Mucosa of descending colon (tissue), 3 donors: ENCODE results near the gene KIDINS220. TPM values are rescaled to one million over a fixed set of nuclear protein-coding genes. Genes with fewer than 3 reads are reported as not detected.

Experiments used
- ATAC-seq: fragments of 200-7000 bp; cut with Tn5 transposase; one replicate; pipeline ENCODE4 v1.9.1; 2020; ENCODE audit warnings: mild to moderate bottlenecking, moderate library complexity
- DNase-seq, 3 donors: peaks; one replicate each; pipeline ENCODE4 v3.0.0-alpha.2; 2020
- H3K36me3 ChIP-seq: fragments of 200-600 bp; one replicate; pipeline ENCODE4 v1.8.0; 2021; ENCODE audit warnings: low read depth, mild to moderate bottlenecking
- H3K4me1 ChIP-seq: fragments of 200-600 bp; one replicate; pipeline ENCODE4 v1.8.0; 2021; ENCODE audit warnings: low read depth, mild to moderate bottlenecking
- H3K4me3 ChIP-seq: fragments of 200-600 bp; one replicate; pipeline ENCODE4 v1.8.0; 2021; ENCODE audit warnings: mild to moderate bottlenecking
- H3K9me3 ChIP-seq: fragments of 200-600 bp; one replicate; pipeline ENCODE4 v1.8.0; 2021; ENCODE audit warnings: mild to moderate bottlenecking
- intact Hi-C, 2 donors: fragments of 100-400 bp; cut with DNase I in 1 of 2; cut with micrococcal nuclease in 1 of 2; formaldehyde crosslinking; loops; one replicate each; pipeline versions ENCODE4 v1.11.0 to v1.11.1; 2022; cut with DNase I, micrococcal nuclease
- total RNA-seq, 3 donors: library from RNA; stranded (reverse); fragmentation: NEBNext Ultra II Directional in 2 of 3; extraction: Animal tissue kit (Norgen Biotek cat#: 25700) in 2 of 3; gene quantifications; one replicate each; pipeline versions ENCODE4 v1.2.1 to v1.2.4, GENCODE V29; 2021 to 2023
- TF ChIP-seq, protein P1 (sequence below): fragments of 200-600 bp; IDR thresholded peaks from one replicate; pipeline ENCODE4 v1.8.0; 2022; ENCODE audit warnings: antibody characterized with exemption, mild to moderate bottlenecking
- donor health status: DM: no; HTN: no; CAD: no; lungs with moderate emphysema.
- donor health status: DM: no; HTN: no; CAD: no.
- donor health status: DM: no; HTN: yes; CAD: no.

KIDINS220 gene
- total RNA-seq, 3 donors from 2014 or later = 54.8 to 69.6 (median 55.9) TPM

DNA sequence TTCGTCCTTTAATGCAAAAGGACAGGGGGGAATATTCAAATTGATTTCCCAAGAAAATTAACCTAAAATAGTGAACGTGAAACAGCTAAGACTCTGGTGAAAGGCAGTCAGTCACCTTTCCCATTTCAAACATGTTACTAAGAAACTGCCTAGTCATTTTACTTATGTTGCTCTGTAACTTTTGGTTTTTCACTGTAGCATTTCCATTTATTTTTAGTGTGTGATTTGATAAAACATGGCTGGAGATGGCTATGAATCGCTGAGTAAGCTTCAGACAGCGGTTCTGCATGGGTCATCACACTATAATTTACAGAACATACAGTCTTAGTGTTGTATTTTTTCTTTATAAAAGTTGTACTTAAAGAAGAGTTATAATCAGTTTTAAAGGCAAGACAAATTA lies 16.0 kb upstream of the KIDINS220 start:
- TF ChIP-seq, protein P1, sequence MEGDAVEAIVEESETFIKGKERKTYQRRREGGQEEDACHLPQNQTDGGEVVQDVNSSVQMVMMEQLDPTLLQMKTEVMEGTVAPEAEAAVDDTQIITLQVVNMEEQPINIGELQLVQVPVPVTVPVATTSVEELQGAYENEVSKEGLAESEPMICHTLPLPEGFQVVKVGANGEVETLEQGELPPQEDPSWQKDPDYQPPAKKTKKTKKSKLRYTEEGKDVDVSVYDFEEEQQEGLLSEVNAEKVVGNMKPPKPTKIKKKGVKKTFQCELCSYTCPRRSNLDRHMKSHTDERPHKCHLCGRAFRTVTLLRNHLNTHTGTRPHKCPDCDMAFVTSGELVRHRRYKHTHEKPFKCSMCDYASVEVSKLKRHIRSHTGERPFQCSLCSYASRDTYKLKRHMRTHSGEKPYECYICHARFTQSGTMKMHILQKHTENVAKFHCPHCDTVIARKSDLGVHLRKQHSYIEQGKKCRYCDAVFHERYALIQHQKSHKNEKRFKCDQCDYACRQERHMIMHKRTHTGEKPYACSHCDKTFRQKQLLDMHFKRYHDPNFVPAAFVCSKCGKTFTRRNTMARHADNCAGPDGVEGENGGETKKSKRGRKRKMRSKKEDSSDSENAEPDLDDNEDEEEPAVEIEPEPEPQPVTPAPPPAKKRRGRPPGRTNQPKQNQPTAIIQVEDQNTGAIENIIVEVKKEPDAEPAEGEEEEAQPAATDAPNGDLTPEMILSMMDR = no peak
- ATAC-seq (no peak), DNase-seq (no peak)
- H3K4me1 ChIP-seq = no peaks in the 10 kb centered on the region
- H3K4me3 ChIP-seq = no peak overlapping the region
- no peaks in the 10 kb centered on the region for H3K9me3 ChIP-seq
- intact Hi-C loops = no loop called here
- H3K36me3 ChIP-seq = no peaks in the 10 kb centered on the region

DNA sequence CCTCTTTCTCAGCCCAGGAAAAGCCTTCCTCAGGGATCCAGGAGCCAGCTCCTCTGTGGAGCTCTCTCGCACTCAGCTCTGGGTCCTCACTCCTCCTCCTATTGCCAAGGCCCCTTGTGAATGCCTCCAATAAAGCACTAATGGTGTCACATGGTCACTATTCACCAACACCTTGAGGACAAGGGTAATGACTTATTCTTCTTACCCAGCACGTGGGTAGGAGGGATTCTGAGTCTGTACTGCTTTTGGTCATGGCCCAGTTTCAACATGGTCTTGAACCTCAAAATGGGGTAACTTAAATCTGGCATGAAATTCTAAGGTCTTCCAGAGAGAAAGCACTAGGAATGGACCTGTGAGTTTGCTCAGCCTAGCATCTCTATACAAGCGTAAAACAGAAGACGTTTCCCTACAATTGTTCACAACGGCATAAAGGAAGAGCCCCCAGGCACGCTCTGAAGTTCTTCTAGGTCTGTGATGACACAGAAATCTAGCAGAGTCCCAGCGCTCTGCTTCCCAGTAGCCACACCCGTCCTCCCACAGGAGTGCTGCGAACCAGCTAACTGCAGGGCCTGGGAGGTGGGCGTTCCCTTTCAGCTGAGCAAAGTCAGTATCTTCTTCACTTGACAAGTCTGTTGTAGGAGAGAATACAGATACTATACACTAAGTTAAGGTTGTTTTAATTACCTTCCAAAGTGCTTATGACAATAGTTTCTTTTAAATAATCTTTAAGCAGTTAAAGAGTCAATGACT lies 14.6 kb upstream of the KIDINS220 start:
- Histone ChIP-seq H3K4me3 (no peak overlapping the region), H3K36me3 (no peaks in the 10 kb centered on the region), H3K9me3 (no peaks in the 10 kb centered on the region), H3K4me1 (no peaks in the 10 kb centered on the region)
- intact Hi-C loops = no loop called here
- DNase-seq (no peak), ATAC-seq (peak; percentile 47)
- TF ChIP-seq, protein P1 = no peak

DNA sequence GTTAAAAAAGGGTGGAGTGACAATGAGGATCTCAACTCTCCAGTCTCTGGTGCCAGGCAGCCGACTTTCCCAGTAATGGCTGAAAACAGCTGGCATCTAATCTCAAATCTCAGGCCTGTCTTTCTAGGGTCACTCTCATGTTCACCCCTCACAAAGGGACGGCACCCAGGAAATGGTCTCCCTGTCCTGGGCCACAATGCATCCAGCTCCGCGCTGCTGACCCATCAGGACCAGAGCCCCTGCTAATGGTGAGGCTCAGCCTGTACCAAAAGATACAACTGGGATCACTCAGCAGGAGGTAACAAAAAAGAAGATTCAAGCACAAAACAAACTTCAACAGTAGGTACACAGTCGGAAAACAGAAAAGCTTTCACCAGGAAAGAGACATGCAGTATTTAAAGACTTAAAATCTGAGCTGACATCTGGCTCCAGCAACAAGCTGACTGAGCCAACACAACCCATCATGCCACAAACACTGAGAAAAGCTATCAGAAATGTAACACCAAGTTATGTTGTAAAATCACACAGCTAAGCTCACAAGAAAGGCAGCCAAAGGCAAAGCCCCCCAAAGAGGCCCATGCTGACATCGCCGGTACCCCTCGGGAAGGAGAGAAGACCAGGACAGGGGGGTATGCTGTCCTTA lies 13.6 kb upstream of the KIDINS220 start:
- no peaks in the 10 kb centered on the region for H3K4me1 ChIP-seq
- intact Hi-C loops = no loop called here
- ATAC-seq (no peak), DNase-seq (no peak)
- TF ChIP-seq, protein P1 = no peak
- H3K9me3 ChIP-seq = no peaks in the 10 kb centered on the region
- no peak overlapping the region for H3K4me3 ChIP-seq
- H3K36me3 ChIP-seq = no peaks in the 10 kb centered on the region

DNA sequence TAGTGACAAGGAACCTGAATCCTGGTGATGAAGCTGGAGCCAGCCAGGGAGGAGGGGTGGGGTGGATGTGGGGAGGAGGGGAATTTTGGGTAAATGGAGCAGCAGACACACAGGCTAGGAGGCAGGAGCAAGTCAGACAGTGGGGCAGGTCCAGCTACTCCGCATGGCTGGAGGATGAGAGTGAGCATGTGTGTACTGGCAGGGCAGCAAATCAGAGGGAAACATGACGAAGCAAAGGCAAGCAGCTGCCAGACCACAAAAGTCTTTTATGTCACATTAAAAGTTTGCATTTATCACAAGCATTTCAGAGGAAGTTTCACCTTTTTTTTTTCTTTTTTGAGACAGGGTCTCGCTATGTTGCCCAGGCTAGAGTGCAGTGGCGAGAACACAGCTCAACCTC lies 11.9 kb upstream of the KIDINS220 start:
- DNase-seq (no peak), ATAC-seq (no peak)
- TF ChIP-seq, protein P1 = no peak
- Histone ChIP-seq H3K36me3 (no peaks in the 10 kb centered on the region), H3K9me3 (no peaks in the 10 kb centered on the region), H3K4me3 (no peak overlapping the region), H3K4me1 (no peaks in the 10 kb centered on the region)
- intact Hi-C loops = no loop called here

DNA sequence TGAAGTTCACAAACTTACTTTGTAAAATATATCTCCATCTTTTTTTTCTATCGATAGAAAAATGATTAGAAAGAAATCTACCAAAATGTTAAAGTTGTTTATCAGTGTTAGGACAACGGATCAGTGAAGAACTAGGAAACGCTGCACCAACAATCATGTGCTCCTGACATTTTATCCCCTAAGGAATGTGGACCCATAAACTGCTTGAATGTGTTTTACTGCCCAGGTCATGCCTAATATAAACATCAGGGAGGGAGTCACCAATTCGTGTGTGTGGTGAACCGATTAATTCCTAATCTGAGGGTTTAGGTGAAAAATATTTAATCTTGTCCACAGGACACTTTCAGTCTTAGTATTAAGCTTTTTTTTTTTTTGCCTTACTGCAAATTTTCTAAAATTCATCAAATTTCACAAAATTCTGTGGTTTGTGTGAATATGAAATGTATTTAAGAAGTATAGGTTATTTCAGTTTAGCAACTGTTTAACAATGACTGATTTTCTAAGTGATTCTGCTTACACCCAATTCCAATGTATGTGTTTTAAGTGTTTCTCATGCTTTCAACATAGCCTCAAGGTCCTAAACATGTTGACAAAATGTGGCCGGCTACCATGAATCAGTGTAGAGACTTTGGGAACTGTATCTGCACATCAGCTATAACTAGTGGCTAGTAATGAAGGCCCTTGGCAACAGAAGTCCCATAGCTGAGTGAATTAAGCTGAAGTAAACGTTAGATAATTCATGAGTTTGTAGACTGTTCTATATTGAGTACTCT lies 11.1 kb upstream of the KIDINS220 start:
- intact Hi-C loops = no loop called here
- Histone ChIP-seq H3K9me3 (no peaks in the 10 kb centered on the region), H3K4me1 (no peaks in the 10 kb centered on the region), H3K4me3 (no peak overlapping the region), H3K36me3 (no peaks in the 10 kb centered on the region)
- no peak for ATAC-seq
- DNase-seq = no peak
- TF ChIP-seq, protein P1 = no peak
